ENCODE measurements around the gene LRRC8D. TPM values are rescaled to one million over a fixed set of nuclear protein-coding genes. Genes with fewer than 3 reads are reported as not detected.

The LRRC8D gene
- total RNA-seq, 1 experiment from 2014 or later: 19.6 TPM

- POLR2A ChIA-PET (ENCODE audit: unreplicated experiment): no interaction called here
- Histone ChIP-seq H3F3A (ENCODE audit: low read length, unreplicated experiment) (no peaks in the 10 kb centered on the region), H3K4me2 (ENCODE audit: low read length) (no peak overlapping the region), H3K9ac (ENCODE audit: low read length) (no peak overlapping the region), H4K20me1 (ENCODE audit: low read length) (no peaks in the 10 kb centered on the region), H3K4me1 (ENCODE audit: insufficient read depth, low read length) (no peaks in the 10 kb centered on the region), H3K27ac (ENCODE audit: low read length) (no peak overlapping the region), H3K9me2 (replicated peaks; ENCODE audit: low read length) (no peaks in the 10 kb centered on the region), H3K27me3 (ENCODE audit: low read length) (no peaks in the 10 kb centered on the region), H2AFZ (ENCODE audit: low read length) (no peak overlapping the region), H3K4me3 (ENCODE audit: low read length) (no peak overlapping the region), H3K36me3 (ENCODE audit: low read depth, low read length) (peaks cover 6% of the 10 kb centered on the region; the same call in 1 of the 2 replicates), H3K9me3 (ENCODE audit: low read length) (no peaks in the 10 kb centered on the region), H3K79me2 (ENCODE audit: low read length) (peaks cover 10% of the 10 kb centered on the region; the same call in 1 of the 2 replicates)
- intact Hi-C loops (cut with micrococcal nuclease): no loop called here
- no peak for ATAC-seq
- no TSS peak for BruUV-seq (replicated peaks)
- CTCF ChIA-PET: no interaction called here
- TF ChIP-seq CTCF (conservative IDR thresholded peaks at IDR 0.05; ENCODE audit: low read depth, low read length) (no peak), EZH2phosphoT487 (IDR thresholded peaks at IDR 0.05; ENCODE audit: borderline replicate concordance, low read length) (no peak), EZH2 (IDR thresholded peaks at IDR 0.05; ENCODE audit: low read length, unreplicated experiment) (no peak)
- no peak for DNase-seq
These were observed 51.7 kb downstream of the LRRC8D start for GRCh38 chr1:89872567-89872966.

GRCh38 chr1:89873288-89873687 lies 52.5 kb downstream of the LRRC8D start:
- BruUV-seq (replicated peaks): no TSS peak
- no peaks in the 10 kb centered on the region for H3K9me3 ChIP-seq (ENCODE audit: low read length)
- no peak overlapping the region for H3K27ac ChIP-seq (ENCODE audit: low read length)
- H3K9ac ChIP-seq (ENCODE audit: low read length): no peak overlapping the region
- H3K9me2 ChIP-seq (replicated peaks; ENCODE audit: low read length): no peaks in the 10 kb centered on the region
- peaks cover 6% of the 10 kb centered on the region; the same call in 1 of the 2 replicates for H3K36me3 ChIP-seq (ENCODE audit: low read depth, low read length)
- no peak for TF ChIP-seq EZH2phosphoT487 (IDR thresholded peaks at IDR 0.05; ENCODE audit: borderline replicate concordance, low read length)
- no peak for TF ChIP-seq EZH2 (IDR thresholded peaks at IDR 0.05; ENCODE audit: low read length, unreplicated experiment)
- no peak for TF ChIP-seq CTCF (conservative IDR thresholded peaks at IDR 0.05; ENCODE audit: low read depth, low read length)
- no peak overlapping the region for H3K4me2 ChIP-seq (ENCODE audit: low read length)
- no peaks in the 10 kb centered on the region for H3K4me1 ChIP-seq (ENCODE audit: insufficient read depth, low read length)
- no peak overlapping the region for H2AFZ ChIP-seq (ENCODE audit: low read length)
- H3F3A ChIP-seq (ENCODE audit: low read length, unreplicated experiment): no peaks in the 10 kb centered on the region
- ChIA-PET CTCF (no interaction called here), POLR2A (ENCODE audit: unreplicated experiment) (no interaction called here)
- peaks cover 10% of the 10 kb centered on the region; the same call in 1 of the 2 replicates for H3K79me2 ChIP-seq (ENCODE audit: low read length)
- ATAC-seq (no peak), DNase-seq (no peak)
- no peaks in the 10 kb centered on the region for H3K27me3 ChIP-seq (ENCODE audit: low read length)
- no peak overlapping the region for H3K4me3 ChIP-seq (ENCODE audit: low read length)
- no peaks in the 10 kb centered on the region for H4K20me1 ChIP-seq (ENCODE audit: low read length)
- intact Hi-C loops (cut with micrococcal nuclease): no loop called here

GRCh38 chr1:89873770-89874169 lies 52.9 kb downstream of the LRRC8D start:
- no peak overlapping the region for H2AFZ ChIP-seq (ENCODE audit: low read length)
- H3K27me3 ChIP-seq (ENCODE audit: low read length): no peaks in the 10 kb centered on the region
- no peaks in the 10 kb centered on the region for H4K20me1 ChIP-seq (ENCODE audit: low read length)
- H3K9me3 ChIP-seq (ENCODE audit: low read length): no peaks in the 10 kb centered on the region
- no peak overlapping the region for H3K9ac ChIP-seq (ENCODE audit: low read length)
- no peaks in the 10 kb centered on the region for H3F3A ChIP-seq (ENCODE audit: low read length, unreplicated experiment)
- TF ChIP-seq CTCF (conservative IDR thresholded peaks at IDR 0.05; ENCODE audit: low read depth, low read length) (no peak), EZH2phosphoT487 (IDR thresholded peaks at IDR 0.05; ENCODE audit: borderline replicate concordance, low read length) (no peak), EZH2 (IDR thresholded peaks at IDR 0.05; ENCODE audit: low read length, unreplicated experiment) (no peak)
- ATAC-seq (no peak), DNase-seq (no peak)
- POLR2A ChIA-PET (ENCODE audit: unreplicated experiment): no interaction called here
- intact Hi-C loops (cut with micrococcal nuclease): no loop called here
- no TSS peak for BruUV-seq (replicated peaks)
- CTCF ChIA-PET: no interaction called here
- no peaks in the 10 kb centered on the region for H3K9me2 ChIP-seq (replicated peaks; ENCODE audit: low read length)
- 0 out of 2 replicates have a peak, but pooled peaks cover 1% of the 10 kb centered on the region for H3K36me3 ChIP-seq (ENCODE audit: low read depth, low read length)
- H3K27ac ChIP-seq (ENCODE audit: low read length): no peak overlapping the region
- no peak overlapping the region for H3K4me3 ChIP-seq (ENCODE audit: low read length)
- H3K4me1 ChIP-seq (ENCODE audit: insufficient read depth, low read length): no peaks in the 10 kb centered on the region
- H3K4me2 ChIP-seq (ENCODE audit: low read length): no peak overlapping the region
- peaks cover 10% of the 10 kb centered on the region; the same call in 1 of the 2 replicates for H3K79me2 ChIP-seq (ENCODE audit: low read length)
